Measurements from ENCODE around the gene SMU1.

GRCh38 chr9:33120620-33121019, 44.1 kb upstream of the SMU1 start:
- TF ChIP-seq CTCF (conservative IDR thresholded peaks at IDR 0.05 in 1 of 2, IDR thresholded peaks at IDR 0.05 in 1 of 2; ENCODE audit: extremely low read depth in 1 of 2, insufficient read depth in 1 of 2, low read depth in 1 of 2, low read length in 2 of 2) (no peak), EZH2 (IDR thresholded peaks at IDR 0.05; ENCODE audit: borderline replicate concordance, low read length) (no peak)

All from mammary epithelial cell (primary cell).